Measurements from ENCODE around the gene HTR1E.
"Not testable (repeated sequence)": the region's sequence is repeated elsewhere in the genome, so short reads cannot be mapped to it uniquely, and the experiment has no call there.

Gene HTR1E

GRCh38 chr6:87001494-87001893, 64.2 kb downstream of the HTR1E start:
- no peak for DNase-seq

GRCh38 chr6:87002391-87002790, 65.1 kb downstream of the HTR1E start:
- DNase-seq, result not testable (repeated sequence)

- DNase-seq, result not testable (repeated sequence)
These were observed 69.2 kb downstream of the HTR1E start for GRCh38 chr6:87006541-87006940.

DNA sequence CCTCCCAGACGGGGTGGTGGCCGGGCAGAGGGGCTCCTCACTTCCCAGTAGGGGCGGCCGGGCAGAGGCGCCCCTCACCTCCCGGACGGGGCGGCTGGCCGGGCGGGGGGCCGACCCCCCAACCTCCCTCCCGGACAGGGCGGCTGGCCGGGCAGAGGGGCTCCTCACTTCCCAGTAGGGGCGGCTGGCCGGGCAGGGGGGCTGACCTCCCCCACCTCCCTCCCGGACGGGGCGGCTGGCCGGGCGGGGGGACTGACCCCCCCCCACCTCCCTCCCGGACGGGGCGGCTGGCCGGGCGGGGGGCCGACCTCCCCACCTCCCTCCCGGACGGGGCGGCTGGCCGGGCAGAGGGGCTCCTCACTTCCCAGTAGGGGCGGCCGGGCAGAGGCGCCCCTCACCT, 72.3 kb downstream of the HTR1E start:
- DNase-seq, result not testable (repeated sequence)

DNA sequence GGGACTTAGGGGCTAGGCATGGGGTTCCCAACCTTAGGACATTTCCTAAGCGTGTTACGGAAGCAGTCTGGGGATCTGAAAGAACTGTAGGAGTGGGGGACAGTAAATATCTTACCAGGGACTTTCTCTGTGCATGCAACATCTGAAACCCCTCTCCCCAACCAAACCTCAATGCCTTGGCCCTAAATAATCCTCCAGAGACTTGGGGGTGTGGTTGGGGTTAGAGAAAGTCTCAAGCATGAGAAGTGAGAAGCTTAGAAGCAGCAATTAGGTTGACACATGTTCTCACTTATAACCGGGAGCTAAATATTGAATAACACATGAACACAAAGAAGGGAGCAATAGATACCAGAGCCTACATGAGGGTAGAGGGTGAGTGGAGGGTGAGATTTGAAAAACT, 74.7 kb downstream of the HTR1E start:
- no peak for DNase-seq

- DNase-seq, result no peak
These were observed 75.4 kb downstream of the HTR1E start for GRCh38 chr6:87012743-87013142.

GRCh38 chr6:87016772-87017171, 79.4 kb downstream of the HTR1E start:
- DNase-seq, result no peak

GRCh38 chr6:87027021-87027420, 89.7 kb downstream of the HTR1E start:
- DNase-seq, result no peak

DNA sequence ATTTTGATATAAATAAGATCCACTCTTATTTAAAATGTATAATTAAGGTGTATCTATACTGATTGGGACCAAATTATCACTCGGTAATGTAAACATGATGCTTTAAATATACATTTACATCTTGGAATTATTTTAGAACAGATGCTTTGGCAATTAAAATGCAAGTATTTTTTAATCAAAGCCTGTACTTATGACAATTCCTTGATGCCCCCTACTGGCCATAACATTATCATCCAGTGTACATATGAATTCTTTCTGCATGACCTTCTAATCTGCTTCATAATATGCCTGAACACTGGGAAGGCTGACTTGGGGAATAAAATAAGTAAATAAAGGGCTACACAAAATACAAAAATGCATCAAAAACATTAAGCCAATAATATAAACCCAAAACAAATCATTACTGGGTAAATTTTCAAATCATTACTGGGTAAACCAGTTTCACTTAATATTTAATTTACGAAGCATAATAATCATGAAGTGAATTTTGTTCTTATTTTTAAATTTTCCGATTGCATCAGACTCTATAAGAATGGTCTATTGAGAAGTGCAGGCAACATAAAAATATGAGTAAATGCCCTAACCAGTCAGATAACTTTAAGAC, 92.5 kb downstream of the HTR1E start:
- no peak for DNase-seq

DNA sequence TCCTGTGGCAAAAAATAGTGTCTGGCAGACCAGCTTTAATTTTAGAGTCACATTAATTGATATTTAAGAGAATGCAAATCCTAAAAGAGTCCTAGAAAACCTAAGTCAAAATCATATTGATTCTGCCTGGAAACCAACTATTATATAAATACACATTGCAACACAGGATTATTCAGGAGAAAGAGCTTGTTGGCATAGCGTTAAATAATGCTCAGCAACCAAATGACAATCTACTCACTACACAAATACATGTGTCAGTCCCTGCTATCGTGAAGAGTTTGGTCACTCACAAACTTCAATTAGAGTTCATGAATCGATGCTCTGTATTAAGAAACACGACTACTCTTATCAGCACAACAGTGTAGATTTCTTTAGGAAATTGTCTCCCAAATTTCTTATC, 103.4 kb downstream of the HTR1E start:
- no peak for DNase-seq

DNA sequence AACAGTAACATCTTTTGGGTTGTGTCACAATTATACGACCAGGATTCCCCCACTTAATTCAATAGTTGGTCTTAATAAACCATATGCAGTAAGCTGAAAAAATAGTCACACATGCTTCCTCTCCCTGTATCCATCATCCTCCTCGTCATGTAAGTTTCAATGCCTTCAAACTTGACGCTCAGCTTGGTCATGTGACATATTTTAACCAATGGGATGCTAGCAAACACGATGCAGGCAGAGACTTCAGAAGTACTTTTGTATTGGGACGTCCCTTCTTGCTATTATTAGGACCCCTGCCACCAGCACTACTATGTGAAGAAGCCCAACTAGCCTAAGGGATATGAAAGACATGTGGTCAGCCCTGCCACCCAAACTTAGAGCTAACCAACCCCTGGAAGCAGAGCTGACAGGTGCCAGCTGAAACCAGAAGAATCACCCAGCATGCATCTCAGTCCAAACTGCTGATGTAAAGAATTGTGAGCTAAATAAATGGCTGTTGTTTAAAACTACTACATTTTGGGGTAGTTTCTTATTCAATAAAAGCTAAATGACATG, 108.3 kb downstream of the HTR1E start:
- no peak for DNase-seq

DNA sequence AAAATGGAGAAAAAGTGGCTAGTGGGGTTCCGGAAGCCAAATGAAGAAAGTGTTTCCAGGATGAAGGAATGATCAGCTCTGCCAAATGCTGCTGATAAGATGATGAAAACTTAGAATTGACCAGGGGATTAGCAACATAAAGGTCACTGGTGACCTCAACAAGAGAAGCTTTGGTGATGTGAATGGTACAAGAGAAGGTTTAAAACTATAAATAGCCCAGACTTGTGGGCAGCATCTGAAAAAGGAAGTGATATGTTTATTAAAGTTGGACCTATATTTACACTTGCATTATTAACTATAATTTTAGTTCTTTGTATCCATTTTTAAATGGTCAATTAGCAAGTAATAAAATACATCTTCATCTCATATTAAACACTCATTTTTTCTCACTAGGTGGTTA, 112.5 kb downstream of the HTR1E start:
- no peak for DNase-seq

GRCh38 chr6:87053312-87053711, 116.0 kb downstream of the HTR1E start:
- DNase-seq, result no peak

DNA sequence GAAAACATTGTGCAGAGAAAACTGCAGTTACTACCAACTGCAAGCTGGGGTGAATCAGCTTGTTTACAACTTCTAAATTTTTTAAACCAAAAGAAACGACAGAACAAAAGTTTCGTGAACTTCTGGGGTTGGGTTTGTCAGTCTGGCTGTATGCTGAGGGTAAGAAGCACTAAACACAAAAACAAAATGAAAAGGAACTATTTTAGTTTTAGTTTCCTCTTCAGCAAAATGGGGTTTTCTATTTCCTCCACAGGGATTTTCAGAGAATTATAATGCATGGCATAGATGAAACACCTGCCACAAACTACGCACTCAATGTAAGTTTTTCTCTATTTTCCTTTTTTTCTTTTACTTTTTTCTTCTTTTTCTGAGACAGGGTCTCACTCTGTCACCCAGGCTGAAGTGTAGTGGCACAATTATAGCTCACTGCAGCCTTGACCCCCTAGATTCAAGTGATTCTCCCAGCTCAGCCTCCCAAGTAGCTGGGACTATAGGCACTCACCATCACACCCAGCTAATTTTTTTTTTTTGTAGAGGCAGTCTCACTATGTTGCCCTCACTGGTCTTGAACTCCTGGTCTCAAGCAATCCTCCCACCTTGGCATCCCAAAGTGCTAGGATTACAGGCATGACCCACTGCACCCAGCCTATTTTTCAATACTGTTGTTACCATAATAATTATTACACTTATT, 117.0 kb downstream of the HTR1E start:
- no peak for DNase-seq

- no peak for DNase-seq
These were observed 122.6 kb downstream of the HTR1E start for GRCh38 chr6:87059943-87060342.

- no peak for DNase-seq
These were observed 127.8 kb downstream of the HTR1E start for GRCh38 chr6:87065117-87065516.
